Right lobe of liver (tissue), 6 donors: ENCODE data around the gene TMEM80. TPM values are rescaled to one million over a fixed set of nuclear protein-coding genes. Genes with fewer than 3 reads are reported as not detected.

Source experiments
- ATAC-seq, 4 donors: fragments of 200-7000 bp; cut with Tn5 transposase; one replicate each; pipeline ENCODE4 v1.9.1; 2020; ENCODE audit warnings: mild to moderate bottlenecking in 4 of 4, moderate library complexity in 4 of 4
- DNase-seq, 3 donors: peaks; one replicate each; pipeline ENCODE4 v3.0.0-alpha.2; 2020
- H3K27ac ChIP-seq, 3 donors: fragments of 200-600 bp; one replicate each; pipeline ENCODE4 v1.8.0; 2022
- H3K27me3 ChIP-seq, 2 donors: fragments of 200-600 bp; one replicate each; pipeline ENCODE4 v1.8.0; 2022
- H3K36me3 ChIP-seq, 4 donors: fragments of 200-600 bp; sonication (generic) in 1 of 4; one replicate each; pipeline versions ENCODE4 v1.5.1 to v1.8.0; 2017 to 2022; ENCODE audit warnings: control low read depth in 1 of 4
- H3K4me1 ChIP-seq, 4 donors: fragments of 200-600 bp; sonication (generic) in 1 of 4; one replicate each; pipeline versions ENCODE4 v1.5.1 to v1.8.0; 2017 to 2022; ENCODE audit warnings: control low read depth in 1 of 4
- H3K4me3 ChIP-seq, 3 donors: fragments of 200-600 bp; one replicate each; pipeline ENCODE4 v1.8.0; 2022
- H3K9me3 ChIP-seq, 4 donors: fragments of 200-600 bp; sonication (generic) in 1 of 4; one replicate each; pipeline versions ENCODE4 v1.5.1 to v1.8.0; 2017 to 2022; ENCODE audit warnings: control low read depth in 1 of 4
- POLR2A ChIP-seq: fragments of 450-650 bp; IDR thresholded peaks from one replicate; pipeline ENCODE4 v1.6.1; 2017; ENCODE audit warnings: antibody characterized with exemption, mild to moderate bottlenecking
- WGBS: methylation state at CpG from one replicate; pipeline ENCODE4 v1.1.6; 2018; ENCODE audit warnings: low coverage, low lambda C conversion rate; ENCODE audit not compliant: insufficient coverage; ENCODE audit errors: missing lambda C conversion rate; 5-methylcytosine and 5-hydroxymethylcytosine counted together
- intact Hi-C, 2 donors: fragments of 100-400 bp; cut with DNase I; formaldehyde crosslinking; loops; one replicate each; pipeline versions ENCODE4 v1.11.2 to v1.14.1; 2022
- total RNA-seq, 6 experiments: library from RNA; depleted of rRNA in 2 of 6; stranded (reverse); fragments of >200 nt in 2 of 6; fragmentation: NEBNext Ultra II Directional in 3 of 6; extraction: Animal tissue kit (Norgen Biotek cat#: 25700) in 3 of 6; gene quantifications; one replicate each; pipeline versions ENCODE4 v1.1.0 to v1.2.4, GENCODE V29; 2016 to 2023
- TF ChIP-seq, protein P1 (sequence below), 4 donors: fragments of 200-600 bp in 3 of 4; fragments of 450-650 bp in 1 of 4; IDR thresholded peaks; one replicate each; pipeline versions ENCODE4 v1.5.1 to v1.8.0; 2016 to 2022; ENCODE audit warnings: antibody characterized with exemption in 4 of 4, mild to moderate bottlenecking in 2 of 4
- donor health status: DM: no; HTN: yes; CAD: no.
- donor health status: DM: no; HTN: no; CAD: no.
- donor health status: DM: no; HTN: no; CAD: no.
- donor health status: DM: no; HTN: yes; CAD: no.
- donor health status: DM: no; HTN: yes; CAD: no.

The TMEM80 gene
- total RNA-seq, 6 experiments from 2014 or later: 6.9 to 15.5 (median 10.5) TPM

DNA sequence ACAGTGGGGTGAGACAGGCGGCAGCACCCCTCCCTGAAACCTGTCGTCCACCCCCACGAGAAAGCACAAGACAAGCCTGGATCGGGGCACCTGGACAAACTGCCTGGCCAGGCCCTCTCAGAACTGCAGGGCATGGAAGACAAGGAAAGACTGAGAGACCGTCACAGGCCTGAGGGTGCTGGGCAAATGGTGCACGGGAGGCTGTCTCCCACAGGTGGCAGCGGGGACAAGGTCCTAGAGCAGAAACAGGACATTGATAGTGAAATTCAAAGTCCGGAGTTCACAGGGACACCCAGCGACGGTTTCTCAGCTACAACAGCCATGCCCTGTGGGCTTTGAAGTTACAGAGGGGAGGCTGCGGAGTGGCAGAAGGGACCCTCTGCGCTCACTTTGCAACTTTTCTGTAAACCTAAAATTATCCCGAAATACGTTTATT lies 37.9 kb upstream of the TMEM80 start:
- TF ChIP-seq, protein P1, sequence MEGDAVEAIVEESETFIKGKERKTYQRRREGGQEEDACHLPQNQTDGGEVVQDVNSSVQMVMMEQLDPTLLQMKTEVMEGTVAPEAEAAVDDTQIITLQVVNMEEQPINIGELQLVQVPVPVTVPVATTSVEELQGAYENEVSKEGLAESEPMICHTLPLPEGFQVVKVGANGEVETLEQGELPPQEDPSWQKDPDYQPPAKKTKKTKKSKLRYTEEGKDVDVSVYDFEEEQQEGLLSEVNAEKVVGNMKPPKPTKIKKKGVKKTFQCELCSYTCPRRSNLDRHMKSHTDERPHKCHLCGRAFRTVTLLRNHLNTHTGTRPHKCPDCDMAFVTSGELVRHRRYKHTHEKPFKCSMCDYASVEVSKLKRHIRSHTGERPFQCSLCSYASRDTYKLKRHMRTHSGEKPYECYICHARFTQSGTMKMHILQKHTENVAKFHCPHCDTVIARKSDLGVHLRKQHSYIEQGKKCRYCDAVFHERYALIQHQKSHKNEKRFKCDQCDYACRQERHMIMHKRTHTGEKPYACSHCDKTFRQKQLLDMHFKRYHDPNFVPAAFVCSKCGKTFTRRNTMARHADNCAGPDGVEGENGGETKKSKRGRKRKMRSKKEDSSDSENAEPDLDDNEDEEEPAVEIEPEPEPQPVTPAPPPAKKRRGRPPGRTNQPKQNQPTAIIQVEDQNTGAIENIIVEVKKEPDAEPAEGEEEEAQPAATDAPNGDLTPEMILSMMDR (IDR thresholded peaks at IDR 0.05): peak in 2 of 4 donors; percentile 12 to 25
- TF ChIP-seq POLR2A: no peak
- Histone ChIP-seq H3K27me3 (no peaks in the 10 kb centered on the region), H3K4me1 (peaks cover 0 to 65% (median 27%) of the 10 kb centered on the region in 4 donors), H3K27ac (peak overlapping the region in 2 of 3 donors; percentile 18 to 71), H3K36me3 (no peaks in the 10 kb centered on the region), H3K4me3 (peak overlapping the region in 2 of 3 donors; percentile 15 to 17), H3K9me3 (no peaks in the 10 kb centered on the region)
- WGBS: 14% methylated on average over 8 of the region's 14 CpGs
- ATAC-seq (peak; percentile 72 to 82 (median 75)), DNase-seq (peak; percentile 70 to 83 (median 83))
- intact Hi-C loops: no loop called here

DNA sequence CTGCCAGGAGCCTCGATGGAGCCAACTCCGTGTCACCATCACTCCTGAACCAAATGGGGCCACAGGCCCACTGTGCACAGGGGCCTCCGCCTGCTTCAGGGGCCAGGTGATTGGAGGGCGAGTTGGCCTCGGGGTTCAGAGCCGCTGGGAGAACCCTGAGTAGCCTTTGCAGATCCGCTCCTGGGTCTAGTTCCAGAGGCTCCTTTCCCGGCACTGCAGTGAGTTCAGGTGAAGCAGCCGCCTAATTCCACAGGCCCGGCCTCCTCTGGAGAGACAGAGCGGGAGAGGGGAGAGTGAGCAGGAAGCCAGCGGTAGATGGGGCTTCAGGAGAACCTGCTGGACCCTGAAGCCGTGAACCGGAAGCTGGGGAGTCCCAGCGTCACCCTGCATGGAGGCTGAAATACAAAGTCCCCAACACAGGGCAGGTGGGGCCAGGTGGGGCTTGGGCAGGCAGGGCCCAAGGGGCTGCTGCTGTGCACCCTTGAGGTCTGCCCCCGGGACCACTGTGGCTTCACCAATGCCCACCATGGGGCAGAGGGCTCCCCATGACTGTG lies 36.0 kb upstream of the TMEM80 start:
- H3K36me3 ChIP-seq: no peaks in the 10 kb centered on the region
- H3K27me3 ChIP-seq: no peaks in the 10 kb centered on the region
- TF ChIP-seq, protein P1 (IDR thresholded peaks at IDR 0.05): no peak
- TF ChIP-seq POLR2A: no peak
- no peak overlapping the region for H3K27ac ChIP-seq
- no peak for ATAC-seq
- intact Hi-C loops: loop anchor here (10.0 kb wide), 1 partner anchor 65 kb away; no protein-coding TSS in a partner anchor
- 95% methylated on average over 10 of the region's 16 CpGs for WGBS
- H3K9me3 ChIP-seq: no peaks in the 10 kb centered on the region
- peaks cover 0 to 58% (median 24%) of the 10 kb centered on the region in 4 donors for H3K4me1 ChIP-seq
- H3K4me3 ChIP-seq: no peak overlapping the region
- no peak for DNase-seq

DNA sequence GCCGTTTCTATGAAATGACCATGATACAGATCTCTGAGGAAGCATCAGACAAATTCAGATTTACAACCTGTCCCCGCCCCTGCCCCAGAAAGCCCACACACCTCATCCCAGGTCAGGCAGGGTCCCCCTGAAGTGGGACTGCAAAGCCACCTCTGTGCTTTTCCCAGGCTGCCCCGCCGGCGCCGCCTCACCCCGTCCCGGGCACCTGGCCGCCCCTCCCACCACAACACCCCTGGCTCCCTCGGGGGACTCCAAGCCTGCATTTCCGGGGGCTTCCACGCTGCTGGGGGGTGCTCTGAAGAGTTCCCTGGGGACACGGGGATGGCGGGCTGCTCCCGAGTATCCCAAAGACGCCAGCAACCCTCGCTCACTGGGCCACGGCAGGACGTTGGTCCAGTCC lies 35.3 kb upstream of the TMEM80 start:
- no peak for ATAC-seq
- H3K27me3 ChIP-seq: no peaks in the 10 kb centered on the region
- H3K36me3 ChIP-seq: no peaks in the 10 kb centered on the region
- no peak overlapping the region for H3K27ac ChIP-seq
- DNase-seq: no peak
- TF ChIP-seq, protein P1 (IDR thresholded peaks at IDR 0.05): no peak
- no peak for TF ChIP-seq POLR2A
- H3K4me1 ChIP-seq: peaks cover 0 to 51% (median 20%) of the 10 kb centered on the region in 4 donors
- H3K9me3 ChIP-seq: no peaks in the 10 kb centered on the region
- intact Hi-C loops: loop anchor here (10.0 kb wide), 1 partner anchor 65 kb away; no protein-coding TSS in a partner anchor
- WGBS: 73% methylated on average over 2 of the region's 19 CpGs
- H3K4me3 ChIP-seq: no peak overlapping the region

DNA sequence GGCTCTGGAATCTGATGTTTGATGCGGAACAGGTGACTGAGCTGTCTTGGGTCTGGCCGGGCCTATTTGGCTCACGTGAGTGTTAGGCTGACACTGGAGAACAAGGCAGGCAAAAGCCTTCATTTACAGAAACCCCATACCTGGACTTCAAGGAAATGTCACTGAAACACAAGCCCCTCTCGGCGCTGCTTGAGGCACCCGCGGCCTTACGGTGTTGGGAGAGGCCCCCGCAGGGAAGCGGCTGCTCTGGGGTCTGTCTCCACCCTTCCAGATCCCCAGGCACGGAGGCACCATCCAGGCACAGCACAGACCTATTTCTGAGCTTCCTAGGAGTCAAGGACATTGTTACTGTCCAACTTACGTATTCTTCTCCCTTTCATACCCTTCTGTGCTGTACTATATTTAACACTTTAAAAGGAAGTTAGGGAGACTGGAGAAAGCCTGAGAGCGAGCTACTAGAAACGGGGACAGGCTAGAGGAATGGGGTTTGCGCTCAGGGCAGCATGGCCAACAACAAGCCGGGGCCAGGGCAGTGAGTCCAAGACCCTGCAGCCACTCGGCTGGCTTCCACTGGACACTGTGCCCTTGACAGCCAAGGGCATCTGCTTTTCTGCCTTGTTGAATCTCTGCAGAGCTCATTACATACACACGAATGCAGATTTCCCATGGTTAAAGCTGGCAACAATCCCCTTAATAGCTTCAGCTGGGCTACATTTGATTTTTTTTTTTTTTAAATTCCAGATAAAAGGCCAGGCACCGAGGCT lies 34.8 kb upstream of the TMEM80 start:
- no peaks in the 10 kb centered on the region for H3K9me3 ChIP-seq
- H3K4me1 ChIP-seq: peaks cover 0 to 45% (median 17%) of the 10 kb centered on the region in 4 donors
- no peak for TF ChIP-seq POLR2A
- TF ChIP-seq, protein P1 (IDR thresholded peaks at IDR 0.05): no peak
- intact Hi-C loops: loop anchor here (10.0 kb wide), 1 partner anchor 64 kb away; no protein-coding TSS in a partner anchor
- no peaks in the 10 kb centered on the region for H3K27me3 ChIP-seq
- 92% methylated on average over 9 of the region's 19 CpGs for WGBS
- DNase-seq (no peak), ATAC-seq (no peak)
- no peak overlapping the region for H3K4me3 ChIP-seq
- H3K36me3 ChIP-seq: peaks cover 0 to 3% (median 0%) of the 10 kb centered on the region in 4 donors
- no peak overlapping the region for H3K27ac ChIP-seq
